Measurements from ENCODE around the gene STAMBPL1. TPM values are rescaled to one million over a fixed set of nuclear protein-coding genes. Genes with fewer than 3 reads are reported as not detected.

STAMBPL1 gene
- total and polyA plus RNA-seq, 5 donors, result 4.4 to 13.0 (median 10.2) TPM

GRCh38 chr10:88838766-88839350, 41.2 kb upstream of the STAMBPL1 start:
- DNase-seq (no peak), ATAC-seq (no peak)
- Histone ChIP-seq H3K9me3 (ENCODE audit: control insufficient read depth, low read length) (no peaks in the 10 kb centered on the region), H3K27me3 (ENCODE audit: control insufficient read depth, insufficient read depth) (no peaks in the 10 kb centered on the region), H3K4me1 (ENCODE audit: control insufficient read depth, insufficient read depth, low read length) (no peaks in the 10 kb centered on the region), H3K4me3 (ENCODE audit: low read length) (no peak overlapping the region), H3K27ac (ENCODE audit: low read length) (no peak overlapping the region)
- intact Hi-C loops (cut with DNase I), result loop anchor here (5.0 to 10.0 kb wide), 4 partner anchors 93 to 386 kb away; no protein-coding TSS in a partner anchor
- WGBS, result 93% methylated on average over 5 of the region's 5 CpGs

GRCh38 chr10:88840104-88840503, 39.9 kb upstream of the STAMBPL1 start:
- H3K27me3 ChIP-seq (ENCODE audit: control insufficient read depth, insufficient read depth), result no peaks in the 10 kb centered on the region
- intact Hi-C loops (cut with DNase I), result no loop called here
- no peaks in the 10 kb centered on the region for H3K4me1 ChIP-seq (ENCODE audit: control insufficient read depth, insufficient read depth, low read length)
- ATAC-seq (no peak), DNase-seq (no peak)
- H3K9me3 ChIP-seq (ENCODE audit: control insufficient read depth, low read length), result no peaks in the 10 kb centered on the region
- WGBS, result 97% methylated on average over 3 of the region's 3 CpGs
- no peak overlapping the region for H3K4me3 ChIP-seq (ENCODE audit: low read length)
- no peak overlapping the region for H3K27ac ChIP-seq (ENCODE audit: low read length)

GRCh38 chr10:88840881-88841280, 39.2 kb upstream of the STAMBPL1 start:
- H3K9me3 ChIP-seq (ENCODE audit: control insufficient read depth, low read length), result no peaks in the 10 kb centered on the region
- H3K4me1 ChIP-seq (ENCODE audit: control insufficient read depth, insufficient read depth, low read length), result no peaks in the 10 kb centered on the region
- no peak for DNase-seq
- no peak overlapping the region for H3K4me3 ChIP-seq (ENCODE audit: low read length)
- intact Hi-C loops (cut with DNase I), result no loop called here
- ATAC-seq, result peak in 1 of 2 donors; percentile 11
- H3K27ac ChIP-seq (ENCODE audit: low read length), result no peak overlapping the region
- no peaks in the 10 kb centered on the region for H3K27me3 ChIP-seq (ENCODE audit: control insufficient read depth, insufficient read depth)
- WGBS, result 90% methylated on average over 5 of the region's 5 CpGs

- intact Hi-C loops (cut with DNase I), result no loop called here
- Histone ChIP-seq H3K4me1 (ENCODE audit: control insufficient read depth, insufficient read depth, low read length) (no peaks in the 10 kb centered on the region), H3K4me3 (ENCODE audit: low read length) (no peak overlapping the region), H3K9me3 (ENCODE audit: control insufficient read depth, low read length) (no peaks in the 10 kb centered on the region), H3K27me3 (ENCODE audit: control insufficient read depth, insufficient read depth) (no peaks in the 10 kb centered on the region), H3K27ac (ENCODE audit: low read length) (no peak overlapping the region)
- ATAC-seq (no peak), DNase-seq (no peak)
- 81% methylated on average over 6 of the region's 6 CpGs for WGBS
Observed at GRCh38 chr10:88841316-88842111, 38.5 kb upstream of the STAMBPL1 start.

- Histone ChIP-seq H3K4me1 (ENCODE audit: control insufficient read depth, insufficient read depth, low read length) (no peaks in the 10 kb centered on the region), H3K27ac (ENCODE audit: low read length) (no peak overlapping the region), H3K27me3 (ENCODE audit: control insufficient read depth, insufficient read depth) (no peaks in the 10 kb centered on the region), H3K9me3 (ENCODE audit: control insufficient read depth, low read length) (no peaks in the 10 kb centered on the region), H3K4me3 (ENCODE audit: low read length) (no peak overlapping the region)
- no peak for DNase-seq
- ATAC-seq, result no peak
- intact Hi-C loops (cut with DNase I), result no loop called here
- WGBS, result 93% methylated on average over 4 of the region's 4 CpGs
Observed at GRCh38 chr10:88843171-88843570, 36.9 kb upstream of the STAMBPL1 start.

- no peak for DNase-seq
- H3K9me3 ChIP-seq (ENCODE audit: control insufficient read depth, low read length), result no peaks in the 10 kb centered on the region
- H3K4me3 ChIP-seq (ENCODE audit: low read length), result no peak overlapping the region
- H3K27me3 ChIP-seq (ENCODE audit: control insufficient read depth, insufficient read depth), result no peaks in the 10 kb centered on the region
- 19% methylated on average over 1 of the region's 1 CpG for WGBS
- H3K4me1 ChIP-seq (ENCODE audit: control insufficient read depth, insufficient read depth, low read length), result no peaks in the 10 kb centered on the region
- intact Hi-C loops (cut with DNase I), result no loop called here
- H3K27ac ChIP-seq (ENCODE audit: low read length), result no peak overlapping the region
- ATAC-seq, result peak in 1 of 2 donors; percentile 35
Observed at GRCh38 chr10:88848499-88848898, 31.5 kb upstream of the STAMBPL1 start.

GRCh38 chr10:88849234-88849633, 30.8 kb upstream of the STAMBPL1 start:
- no peak for DNase-seq
- Histone ChIP-seq H3K27ac (ENCODE audit: low read length) (no peak overlapping the region), H3K4me3 (ENCODE audit: low read length) (no peak overlapping the region), H3K4me1 (ENCODE audit: control insufficient read depth, insufficient read depth, low read length) (no peaks in the 10 kb centered on the region), H3K9me3 (ENCODE audit: control insufficient read depth, low read length) (no peaks in the 10 kb centered on the region), H3K27me3 (ENCODE audit: control insufficient read depth, insufficient read depth) (no peaks in the 10 kb centered on the region)
- no peak for ATAC-seq
- intact Hi-C loops (cut with DNase I), result no loop called here
- WGBS, result 91% methylated on average over 1 of the region's 1 CpG

- Histone ChIP-seq H3K4me3 (ENCODE audit: low read length) (no peak overlapping the region), H3K4me1 (ENCODE audit: control insufficient read depth, insufficient read depth, low read length) (no peaks in the 10 kb centered on the region), H3K9me3 (ENCODE audit: control insufficient read depth, low read length) (no peaks in the 10 kb centered on the region), H3K27ac (ENCODE audit: low read length) (no peak overlapping the region), H3K27me3 (ENCODE audit: control insufficient read depth, insufficient read depth) (no peaks in the 10 kb centered on the region)
- intact Hi-C loops (cut with DNase I), result no loop called here
- DNase-seq (no peak), ATAC-seq (no peak)
- WGBS, result 88% methylated on average over 1 of the region's 1 CpG
Observed at GRCh38 chr10:88850712-88851111, 29.3 kb upstream of the STAMBPL1 start.

- DNase-seq (peak in 2 of 3 donors; percentile 9 to 28), ATAC-seq (peak; percentile 83 to 88)
- H3K4me1 ChIP-seq (ENCODE audit: control insufficient read depth, insufficient read depth, low read length), result no peaks in the 10 kb centered on the region
- H3K27ac ChIP-seq (ENCODE audit: low read length), result no peak within 1 kb of the TSS
- no peaks in the 10 kb centered on the region for H3K9me3 ChIP-seq (ENCODE audit: control insufficient read depth, low read length)
- no peak within 1 kb of the TSS for H3K4me3 ChIP-seq (ENCODE audit: low read length)
- H3K27me3 ChIP-seq (ENCODE audit: control insufficient read depth, insufficient read depth), result no peaks in the 10 kb centered on the region
- intact Hi-C loops (cut with DNase I), result no loop called here
- WGBS, result 49% methylated on average over 5 of the region's 5 CpGs
Observed at GRCh38 chr10:88851706-88852105, 28.3 kb upstream of the STAMBPL1 start, which contains the start of gene ANKRD22. Gene ANKRD22, minus strand, starts transcription at chr10:88851844. Its CDS starts 237 bp downstream, at chr10:88851607.

GRCh38 chr10:88852327-88852726, 27.7 kb upstream of the STAMBPL1 start:
- Histone ChIP-seq H3K4me1 (ENCODE audit: control insufficient read depth, insufficient read depth, low read length) (no peaks in the 10 kb centered on the region), H3K27me3 (ENCODE audit: control insufficient read depth, insufficient read depth) (no peaks in the 10 kb centered on the region), H3K4me3 (ENCODE audit: low read length) (no peak overlapping the region), H3K27ac (ENCODE audit: low read length) (no peak overlapping the region), H3K9me3 (ENCODE audit: control insufficient read depth, low read length) (no peaks in the 10 kb centered on the region)
- peak in 2 of 3 donors; percentile 8 to 44 for DNase-seq
- WGBS, result 56% methylated on average over 4 of the region's 4 CpGs
- ATAC-seq, result peak in 1 of 2 donors; percentile 49
- intact Hi-C loops (cut with DNase I), result no loop called here

- H3K4me3 ChIP-seq (ENCODE audit: low read length), result no peak overlapping the region
- no peaks in the 10 kb centered on the region for H3K4me1 ChIP-seq (ENCODE audit: control insufficient read depth, insufficient read depth, low read length)
- peak; percentile 36 to 45 for ATAC-seq
- H3K27me3 ChIP-seq (ENCODE audit: control insufficient read depth, insufficient read depth), result no peaks in the 10 kb centered on the region
- no peak for DNase-seq
- H3K9me3 ChIP-seq (ENCODE audit: control insufficient read depth, low read length), result no peaks in the 10 kb centered on the region
- no peak overlapping the region for H3K27ac ChIP-seq (ENCODE audit: low read length)
- intact Hi-C loops (cut with DNase I), result no loop called here
- 53% methylated on average over 4 of the region's 4 CpGs for WGBS
Observed at GRCh38 chr10:88853155-88853881, 26.7 kb upstream of the STAMBPL1 start.

Measured in right cardiac atrium (tissue), 5 donors.